GM12878 (cell line): ENCODE data around the gene GPRC5B.

Source experiments
- ASH2L ChIP-seq: fragments of 300-600, 200-600 bp; sonication (generic); IDR thresholded peaks from 2 replicates; pipeline ENCODE4 v1.6.1; 2017; ENCODE audit warnings: low read depth, mild to moderate bottlenecking, borderline replicate concordance
- ATF2 ChIP-seq: IDR thresholded peaks from 2 replicates; pipeline ENCODE4 v1.6.1; 2012; ENCODE audit warnings: low read length, inconsistent platforms
- BCL11A ChIP-seq: IDR thresholded peaks from 2 replicates; pipeline ENCODE4 v1.6.1; 2011; ENCODE audit warnings: low read depth, low read length
- CTCF ChIP-seq, 3 experiments: IDR thresholded peaks in 2 of 3; conservative IDR thresholded peaks in 1 of 3; 2 replicates each; pipeline ENCODE4 v1.5.1; 2011; ENCODE audit warnings: low read depth in 3 of 3, low read length in 3 of 3, mild to moderate bottlenecking in 3 of 3, control low read depth in 2 of 3, moderate library complexity in 2 of 3, inconsistent platforms in 1 of 3, mixed read lengths in 1 of 3; ENCODE audit not compliant: control insufficient read depth in 2 of 3, insufficient read depth in 1 of 3; ENCODE audit errors: extremely low read depth in 1 of 3
- FOXK2 ChIP-seq: fragments of 450-650 bp; IDR thresholded peaks from 2 replicates; pipeline ENCODE4 v1.6.1; 2017; ENCODE audit warnings: mild to moderate bottlenecking, moderate library complexity
- JUND ChIP-seq: IDR thresholded peaks from 2 replicates; pipeline ENCODE4 v1.6.1; 2012; ENCODE audit warnings: low read depth, mild to moderate bottlenecking, low read length, improper control_type of control experiment, moderate library complexity
- RCOR1 ChIP-seq: conservative IDR thresholded peaks from 2 replicates; pipeline ENCODE4 v1.6.1; 2012; ENCODE audit warnings: low read depth, low read length, improper control_type of control experiment
- TARDBP ChIP-seq: IDR thresholded peaks from 2 replicates; pipeline ENCODE4 v1.6.1; 2016; ENCODE audit warnings: borderline replicate concordance
- YBX1 ChIP-seq: fragments of 450-650 bp; IDR thresholded peaks from 2 replicates; pipeline ENCODE4 v1.6.1; 2016; ENCODE audit warnings: antibody characterized with exemption

DNA sequence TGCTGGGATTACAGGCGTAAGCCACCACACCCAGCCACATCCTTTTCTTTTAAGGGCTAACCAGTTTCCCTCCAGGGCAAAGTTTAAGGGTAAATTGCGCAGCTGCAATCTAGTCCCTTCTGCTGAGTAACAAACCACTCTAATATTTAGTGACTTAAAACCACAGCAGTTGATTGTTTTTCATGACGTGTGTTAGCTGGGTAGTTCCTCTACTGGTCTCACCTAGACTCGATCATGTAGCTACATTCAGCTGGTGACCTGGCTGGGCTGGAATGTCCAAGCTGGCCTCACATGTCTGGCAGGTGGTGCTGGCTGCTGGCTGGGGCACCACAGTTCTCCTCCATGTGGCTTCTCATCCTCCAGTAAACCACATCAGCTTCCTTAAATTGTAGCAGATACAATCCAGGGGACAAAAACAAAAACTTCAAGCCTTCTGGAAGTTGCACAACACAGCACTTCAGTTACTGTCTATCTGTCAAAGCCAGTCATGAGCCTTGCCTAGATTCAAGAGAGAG is 75.5 kb downstream of the GPRC5B start:
- no peak for TF ChIP-seq TARDBP
- TF ChIP-seq JUND = no peak
- no peak for TF ChIP-seq RCOR1
- no peak for TF ChIP-seq ASH2L
- TF ChIP-seq FOXK2 = no peak
- TF ChIP-seq CTCF (IDR thresholded peaks at IDR 0.05 in 2 of 3, conservative IDR thresholded peaks at IDR 0.05 in 1 of 3; ENCODE audit: control insufficient read depth in 2 of 3, extremely low read depth in 1 of 3, insufficient read depth in 1 of 3, low read depth in 3 of 3, low read length in 3 of 3) = no peak
- TF ChIP-seq ATF2 = no peak
- no peak for TF ChIP-seq BCL11A
- TF ChIP-seq YBX1 = no peak
